T-helper 17 cell (primary cell): ENCODE data around the gene FNDC10. TPM values are rescaled to one million over a fixed set of nuclear protein-coding genes. Genes with fewer than 3 reads are reported as not detected.

ENCODE experiments used
- ATAC-seq: fragments of 150-1000 bp; cut with Tn5 transposase; 2 replicates; pipeline ENCODE4 v1.10.0; 2021; ENCODE audit warnings: mild to moderate bottlenecking, moderate library complexity
- DNase-seq, 3 donors: peaks; one replicate each; pipeline versions ENCODE4 v3.0.0 to v3.0.0-alpha.2; 2020 to 2021
- H3K9me3 ChIP-seq: one replicate; pipeline ENCODE4 v1.7.0; 2013; ENCODE audit warnings: low read length, mild to moderate bottlenecking; ENCODE audit not compliant: control insufficient read depth, poor library complexity, severe bottlenecking
- H3K27ac Mint-ChIP-seq: one replicate; pipeline ENCODE4 v1.8.0; 2022; ENCODE audit warnings: mild to moderate bottlenecking, moderate library complexity, mixed read lengths
- H3K27me3 Mint-ChIP-seq: one replicate; pipeline ENCODE4 v1.8.0; 2022; ENCODE audit warnings: mixed read lengths
- H3K36me3 Mint-ChIP-seq: one replicate; pipeline ENCODE4 v1.8.0; 2022; ENCODE audit warnings: low read depth, mixed read lengths
- H3K4me1 Mint-ChIP-seq: one replicate; pipeline ENCODE4 v1.8.0; 2022; ENCODE audit warnings: mild to moderate bottlenecking, mixed read lengths
- H3K4me3 Mint-ChIP-seq: one replicate; pipeline ENCODE4 v1.8.0; 2022; ENCODE audit warnings: mild to moderate bottlenecking, moderate library complexity, mixed read lengths
- total RNA-seq, 4 donors: library from RNA in 2 of 4; stranded (reverse) in 2 of 4; gene quantifications; one replicate each; pipeline ENCODE4 v1.2.3 and lab custom pipeline; 2022 to 2026

FNDC10 gene
- total RNA-seq, 2 donors from 2014 or later: 3.3 to 3.4 TPM

- H3K4me1 Mint-ChIP-seq: peaks cover 24% of the 10 kb centered on the region
- no peaks in the 10 kb centered on the region for H3K27me3 Mint-ChIP-seq
- peak overlapping the region; percentile 57 for H3K27ac Mint-ChIP-seq
- DNase-seq: no peak
- H3K36me3 Mint-ChIP-seq: no peaks in the 10 kb centered on the region
- no peaks in the 10 kb centered on the region for H3K9me3 ChIP-seq
- peak overlapping the region; percentile 83 for H3K4me3 Mint-ChIP-seq
- ATAC-seq: no peak
Measured at GRCh38 chr1:1616838-1617237, 16.9 kb upstream of the FNDC10 start.

GRCh38 chr1:1616045-1616790 lies 16.3 kb upstream of the FNDC10 start:
- peak in 2 of 3 donors; percentile 51 to 55 for DNase-seq
- ATAC-seq: peak; percentile 13
- peak overlapping the region; percentile 57 for H3K27ac Mint-ChIP-seq
- no peaks in the 10 kb centered on the region for H3K9me3 ChIP-seq
- H3K4me1 Mint-ChIP-seq: peaks cover 25% of the 10 kb centered on the region
- H3K36me3 Mint-ChIP-seq: no peaks in the 10 kb centered on the region
- no peaks in the 10 kb centered on the region for H3K27me3 Mint-ChIP-seq
- H3K4me3 Mint-ChIP-seq: peak overlapping the region; percentile 83

- H3K36me3 Mint-ChIP-seq: no peaks in the 10 kb centered on the region
- H3K9me3 ChIP-seq: no peaks in the 10 kb centered on the region
- DNase-seq (peak; percentile 98 to 99 (median 99)), ATAC-seq (peak; percentile 83)
- peaks cover 25% of the 10 kb centered on the region for H3K4me1 Mint-ChIP-seq
- peak within 1 kb of the TSS; percentile 100 for H3K27ac Mint-ChIP-seq
- peak within 1 kb of the TSS; percentile 98 for H3K4me3 Mint-ChIP-seq
- H3K27me3 Mint-ChIP-seq: no peaks in the 10 kb centered on the region
Measured at GRCh38 chr1:1615256-1616044, 15.5 kb upstream of the FNDC10 start, which contains the start of gene MIB2. Gene MIB2 (plus strand): TSS chr1:1615500. CDS start chr1:1623453, 7,953 bp downstream.

GRCh38 chr1:1614954-1615255 lies 15.0 kb upstream of the FNDC10 start:
- no peaks in the 10 kb centered on the region for H3K9me3 ChIP-seq
- Mint-ChIP-seq H3K36me3 (no peaks in the 10 kb centered on the region), H3K27ac (peak overlapping the region; percentile 100), H3K4me1 (peaks cover 25% of the 10 kb centered on the region), H3K4me3 (peak overlapping the region; percentile 98), H3K27me3 (no peaks in the 10 kb centered on the region)
- no peak for DNase-seq
- ATAC-seq: peak; percentile 1

GRCh38 chr1:1614204-1614953 lies 14.4 kb upstream of the FNDC10 start:
- Mint-ChIP-seq H3K4me3 (peak overlapping the region; percentile 98), H3K27ac (peak overlapping the region; percentile 100), H3K4me1 (peaks cover 25% of the 10 kb centered on the region), H3K36me3 (no peaks in the 10 kb centered on the region), H3K27me3 (no peaks in the 10 kb centered on the region)
- DNase-seq (peak in 2 of 3 donors; percentile 37 to 49), ATAC-seq (peak; percentile 35)
- no peaks in the 10 kb centered on the region for H3K9me3 ChIP-seq

- ATAC-seq (no peak), DNase-seq (no peak)
- peak overlapping the region; percentile 98 for H3K4me3 Mint-ChIP-seq
- H3K4me1 Mint-ChIP-seq: peaks cover 25% of the 10 kb centered on the region
- H3K27me3 Mint-ChIP-seq: no peaks in the 10 kb centered on the region
- H3K27ac Mint-ChIP-seq: peak overlapping the region; percentile 100
- no peaks in the 10 kb centered on the region for H3K36me3 Mint-ChIP-seq
- no peaks in the 10 kb centered on the region for H3K9me3 ChIP-seq
Measured at GRCh38 chr1:1613509-1614082, 13.7 kb upstream of the FNDC10 start.

GRCh38 chr1:1612104-1612400 lies 12.1 kb upstream of the FNDC10 start:
- Mint-ChIP-seq H3K4me3 (no peak overlapping the region), H3K36me3 (no peaks in the 10 kb centered on the region), H3K4me1 (peaks cover 29% of the 10 kb centered on the region), H3K27ac (peak overlapping the region; percentile 43), H3K27me3 (no peaks in the 10 kb centered on the region)
- DNase-seq (no peak), ATAC-seq (no peak)
- no peaks in the 10 kb centered on the region for H3K9me3 ChIP-seq

- peak in 1 of 3 donors; percentile 3 for DNase-seq
- Mint-ChIP-seq H3K27me3 (no peaks in the 10 kb centered on the region), H3K36me3 (no peaks in the 10 kb centered on the region), H3K27ac (no peak overlapping the region), H3K4me3 (no peak overlapping the region), H3K4me1 (peaks cover 28% of the 10 kb centered on the region)
- H3K9me3 ChIP-seq: no peaks in the 10 kb centered on the region
- no peak for ATAC-seq
Measured at GRCh38 chr1:1610796-1611195, 10.9 kb upstream of the FNDC10 start.

- ATAC-seq: no peak
- Mint-ChIP-seq H3K27me3 (no peaks in the 10 kb centered on the region), H3K27ac (no peak overlapping the region), H3K4me3 (no peak overlapping the region), H3K36me3 (no peaks in the 10 kb centered on the region), H3K4me1 (peaks cover 27% of the 10 kb centered on the region)
- no peak for DNase-seq
- H3K9me3 ChIP-seq: no peaks in the 10 kb centered on the region
Measured at GRCh38 chr1:1609822-1610485, 10.0 kb upstream of the FNDC10 start.

- no peak for DNase-seq
- Mint-ChIP-seq H3K27ac (peak overlapping the region; percentile 98), H3K36me3 (no peaks in the 10 kb centered on the region), H3K4me1 (peaks cover 10% of the 10 kb centered on the region), H3K27me3 (no peaks in the 10 kb centered on the region), H3K4me3 (no peak overlapping the region)
- no peaks in the 10 kb centered on the region for H3K9me3 ChIP-seq
- ATAC-seq: no peak
Measured at GRCh38 chr1:1606232-1606631, 6.3 kb upstream of the FNDC10 start.

- H3K36me3 Mint-ChIP-seq: no peaks in the 10 kb centered on the region
- ATAC-seq (no peak), DNase-seq (no peak)
- H3K4me3 Mint-ChIP-seq: no peak overlapping the region
- H3K27me3 Mint-ChIP-seq: no peaks in the 10 kb centered on the region
- no peaks in the 10 kb centered on the region for H3K9me3 ChIP-seq
- peaks cover 10% of the 10 kb centered on the region for H3K4me1 Mint-ChIP-seq
- no peak overlapping the region for H3K27ac Mint-ChIP-seq
Measured at GRCh38 chr1:1605724-1606123, 5.8 kb upstream of the FNDC10 start.

- no peak overlapping the region for H3K4me3 Mint-ChIP-seq
- no peaks in the 10 kb centered on the region for H3K9me3 ChIP-seq
- H3K27me3 Mint-ChIP-seq: no peaks in the 10 kb centered on the region
- peaks cover 10% of the 10 kb centered on the region for H3K4me1 Mint-ChIP-seq
- no peak overlapping the region for H3K27ac Mint-ChIP-seq
- no peaks in the 10 kb centered on the region for H3K36me3 Mint-ChIP-seq
- no peak for ATAC-seq
- DNase-seq: no peak
Measured at GRCh38 chr1:1605034-1605591, 5.2 kb upstream of the FNDC10 start.
